K562 (cell line): Measurements from ENCODE around the gene FRG1.
"Not testable (repeated sequence)": the region's sequence is repeated elsewhere in the genome, so short reads cannot be mapped to it uniquely, and the experiment has no call there.

Experiments used
- ESRRA ChIP-seq: fragments of 450-650 bp; IDR thresholded peaks from 2 replicates; pipeline ENCODE4 v1.6.1; 2014; ENCODE audit warnings: low read depth, mild to moderate bottlenecking, moderate library complexity, borderline replicate concordance
- GTF2E2 ChIP-seq: fragments of 200-800 bp; sonication (Bioruptor generic); IDR thresholded peaks from 2 replicates; pipeline ENCODE4 v1.6.1; 2016; ENCODE audit warnings: missing genetic modification characterization, missing compliant biosample characterization
- IRF2 ChIP-seq: sonication (generic); formaldehyde crosslinking; IDR thresholded peaks from 2 replicates; pipeline ENCODE4 v1.8.1; 2022; ENCODE audit warnings: mild to moderate bottlenecking, missing genetic modification reagents
- RCOR1 ChIP-seq, 2 experiments: IDR thresholded peaks; 2 replicates each; pipeline ENCODE4 v1.6.1; 2012; ENCODE audit warnings: low read depth in 2 of 2, low read length in 2 of 2, borderline replicate concordance in 1 of 2, improper control_type of control experiment in 1 of 2
- SIRT6 ChIP-seq: IDR thresholded peaks from one replicate; pipeline ENCODE4 v1.6.1; 2012; ENCODE audit warnings: low read depth, mild to moderate bottlenecking, control low read depth, inconsistent platforms, low read length, moderate library complexity
- TCF3 ChIP-seq: sonication (generic); formaldehyde crosslinking; IDR thresholded peaks from 2 replicates; pipeline ENCODE4 v1.4.0; 2020; ENCODE audit warnings: mild to moderate bottlenecking, missing genetic modification reagents
- ZNF133 ChIP-seq: fragments of 250-450 bp; sonication (Bioruptor Pico); IDR thresholded peaks from 2 replicates; pipeline ENCODE4 v1.4.0; 2020; ENCODE audit warnings: mild to moderate bottlenecking
- ZNF174 ChIP-seq: fragments of 250-450 bp; sonication (Bioruptor Pico); IDR thresholded peaks from 2 replicates; pipeline ENCODE4 v1.4.0; 2020; ENCODE audit warnings: mild to moderate bottlenecking
- ZNF232 ChIP-seq: sonication (generic); formaldehyde crosslinking; IDR thresholded peaks from 2 replicates; pipeline ENCODE4 v1.8.0; 2022; ENCODE audit warnings: mild to moderate bottlenecking, missing genetic modification reagents
- TF ChIP-seq, protein P1 (sequence below), 2 experiments: fragments of 450-650 bp in 1 of 2; sonication (generic) in 1 of 2; formaldehyde crosslinking in 1 of 2; IDR thresholded peaks; 2 replicates each; pipeline versions ENCODE4 v1.7.1 to v1.9.0; 2016 to 2022; ENCODE audit warnings: inconsistent platforms in 1 of 2, mild to moderate bottlenecking in 1 of 2, missing genetic modification reagents in 1 of 2
- TF ChIP-seq, protein P2 (sequence below), 3 experiments: IDR thresholded peaks in 2 of 3; conservative IDR thresholded peaks in 1 of 3; 2 replicates each; pipeline ENCODE4 v1.5.1; 2011 to 2012; ENCODE audit warnings: low read length in 3 of 3, mild to moderate bottlenecking in 3 of 3, control low read depth in 2 of 3, improper control_type of control experiment in 1 of 3, inconsistent platforms in 1 of 3, low read depth in 1 of 3, mixed read lengths in 1 of 3, moderate library complexity in 1 of 3; ENCODE audit not compliant: insufficient read depth in 2 of 3
- TF ChIP-seq, protein P3 (sequence below): fragments of 450-650 bp; formaldehyde crosslinking; IDR thresholded peaks from 2 replicates; pipeline ENCODE4 v1.4.0; 2020; ENCODE audit warnings: mild to moderate bottlenecking, moderate library complexity

DNA sequence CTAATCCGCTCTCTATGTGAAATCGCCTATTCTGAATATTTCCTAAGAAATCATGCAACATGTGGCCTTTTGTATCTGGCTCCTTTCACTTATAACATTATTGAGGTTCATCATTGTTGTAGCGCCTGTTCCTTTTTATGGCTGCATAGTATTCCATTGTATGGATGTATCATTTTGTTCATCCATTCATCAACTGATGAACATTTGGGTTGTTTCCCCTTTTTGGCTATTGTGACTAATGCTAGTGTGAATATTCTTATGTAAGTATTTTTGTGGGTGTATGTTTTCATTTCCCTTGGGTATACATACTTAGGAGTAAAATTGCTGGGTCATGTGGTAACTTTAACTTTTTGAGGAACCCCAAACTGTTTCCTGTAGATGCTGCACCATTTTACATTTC, 1.7 kb downstream of the FRG1 start:
- TF ChIP-seq, protein P1, sequence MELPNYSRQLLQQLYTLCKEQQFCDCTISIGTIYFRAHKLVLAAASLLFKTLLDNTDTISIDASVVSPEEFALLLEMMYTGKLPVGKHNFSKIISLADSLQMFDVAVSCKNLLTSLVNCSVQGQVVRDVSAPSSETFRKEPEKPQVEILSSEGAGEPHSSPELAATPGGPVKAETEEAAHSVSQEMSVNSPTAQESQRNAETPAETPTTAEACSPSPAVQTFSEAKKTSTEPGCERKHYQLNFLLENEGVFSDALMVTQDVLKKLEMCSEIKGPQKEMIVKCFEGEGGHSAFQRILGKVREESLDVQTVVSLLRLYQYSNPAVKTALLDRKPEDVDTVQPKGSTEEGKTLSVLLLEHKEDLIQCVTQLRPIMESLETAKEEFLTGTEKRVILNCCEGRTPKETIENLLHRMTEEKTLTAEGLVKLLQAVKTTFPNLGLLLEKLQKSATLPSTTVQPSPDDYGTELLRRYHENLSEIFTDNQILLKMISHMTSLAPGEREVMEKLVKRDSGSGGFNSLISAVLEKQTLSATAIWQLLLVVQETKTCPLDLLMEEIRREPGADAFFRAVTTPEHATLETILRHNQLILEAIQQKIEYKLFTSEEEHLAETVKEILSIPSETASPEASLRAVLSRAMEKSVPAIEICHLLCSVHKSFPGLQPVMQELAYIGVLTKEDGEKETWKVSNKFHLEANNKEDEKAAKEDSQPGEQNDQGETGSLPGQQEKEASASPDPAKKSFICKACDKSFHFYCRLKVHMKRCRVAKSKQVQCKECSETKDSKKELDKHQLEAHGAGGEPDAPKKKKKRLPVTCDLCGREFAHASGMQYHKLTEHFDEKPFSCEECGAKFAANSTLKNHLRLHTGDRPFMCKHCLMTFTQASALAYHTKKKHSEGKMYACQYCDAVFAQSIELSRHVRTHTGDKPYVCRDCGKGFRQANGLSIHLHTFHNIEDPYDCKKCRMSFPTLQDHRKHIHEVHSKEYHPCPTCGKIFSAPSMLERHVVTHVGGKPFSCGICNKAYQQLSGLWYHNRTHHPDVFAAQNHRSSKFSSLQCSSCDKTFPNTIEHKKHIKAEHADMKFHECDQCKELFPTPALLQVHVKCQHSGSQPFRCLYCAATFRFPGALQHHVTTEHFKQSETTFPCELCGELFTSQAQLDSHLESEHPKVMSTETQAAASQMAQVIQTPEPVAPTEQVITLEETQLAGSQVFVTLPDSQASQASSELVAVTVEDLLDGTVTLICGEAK (IDR thresholded peaks at IDR 0.05), result not testable (repeated sequence)
- TF ChIP-seq, protein P1 (CRISPR knock-in tag; IDR thresholded peaks at IDR 0.05), result not testable (repeated sequence)
- TF ChIP-seq IRF2 (CRISPR knock-in tag); SIRT6; GTF2E2 (tag); ZNF174 (CRISPR knock-in tag); ESRRA; RCOR1 (IDR thresholded peaks at IDR 0.05; ENCODE audit: borderline replicate concordance in 1 of 2, low read depth in 2 of 2, low read length in 2 of 2); TCF3 (CRISPR knock-in tag); ZNF232 (CRISPR knock-in tag); ZNF133 (CRISPR knock-in tag): not testable (repeated sequence)
- TF ChIP-seq, protein P2, sequence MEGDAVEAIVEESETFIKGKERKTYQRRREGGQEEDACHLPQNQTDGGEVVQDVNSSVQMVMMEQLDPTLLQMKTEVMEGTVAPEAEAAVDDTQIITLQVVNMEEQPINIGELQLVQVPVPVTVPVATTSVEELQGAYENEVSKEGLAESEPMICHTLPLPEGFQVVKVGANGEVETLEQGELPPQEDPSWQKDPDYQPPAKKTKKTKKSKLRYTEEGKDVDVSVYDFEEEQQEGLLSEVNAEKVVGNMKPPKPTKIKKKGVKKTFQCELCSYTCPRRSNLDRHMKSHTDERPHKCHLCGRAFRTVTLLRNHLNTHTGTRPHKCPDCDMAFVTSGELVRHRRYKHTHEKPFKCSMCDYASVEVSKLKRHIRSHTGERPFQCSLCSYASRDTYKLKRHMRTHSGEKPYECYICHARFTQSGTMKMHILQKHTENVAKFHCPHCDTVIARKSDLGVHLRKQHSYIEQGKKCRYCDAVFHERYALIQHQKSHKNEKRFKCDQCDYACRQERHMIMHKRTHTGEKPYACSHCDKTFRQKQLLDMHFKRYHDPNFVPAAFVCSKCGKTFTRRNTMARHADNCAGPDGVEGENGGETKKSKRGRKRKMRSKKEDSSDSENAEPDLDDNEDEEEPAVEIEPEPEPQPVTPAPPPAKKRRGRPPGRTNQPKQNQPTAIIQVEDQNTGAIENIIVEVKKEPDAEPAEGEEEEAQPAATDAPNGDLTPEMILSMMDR (IDR thresholded peaks at IDR 0.05 in 2 of 3, conservative IDR thresholded peaks at IDR 0.05 in 1 of 3; ENCODE audit: insufficient read depth in 2 of 3, low read depth in 1 of 3, low read length in 3 of 3), result not testable (repeated sequence)
- TF ChIP-seq, protein P3, sequence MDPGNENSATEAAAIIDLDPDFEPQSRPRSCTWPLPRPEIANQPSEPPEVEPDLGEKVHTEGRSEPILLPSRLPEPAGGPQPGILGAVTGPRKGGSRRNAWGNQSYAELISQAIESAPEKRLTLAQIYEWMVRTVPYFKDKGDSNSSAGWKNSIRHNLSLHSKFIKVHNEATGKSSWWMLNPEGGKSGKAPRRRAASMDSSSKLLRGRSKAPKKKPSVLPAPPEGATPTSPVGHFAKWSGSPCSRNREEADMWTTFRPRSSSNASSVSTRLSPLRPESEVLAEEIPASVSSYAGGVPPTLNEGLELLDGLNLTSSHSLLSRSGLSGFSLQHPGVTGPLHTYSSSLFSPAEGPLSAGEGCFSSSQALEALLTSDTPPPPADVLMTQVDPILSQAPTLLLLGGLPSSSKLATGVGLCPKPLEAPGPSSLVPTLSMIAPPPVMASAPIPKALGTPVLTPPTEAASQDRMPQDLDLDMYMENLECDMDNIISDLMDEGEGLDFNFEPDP (CRISPR knock-in tag), result not testable (repeated sequence)
